Measurements from ENCODE around the gene SDR42E2. TPM values are rescaled to one million over a fixed set of nuclear protein-coding genes. Genes with fewer than 3 reads are reported as not detected.
"Not testable (repeated sequence)": the region's sequence is repeated elsewhere in the genome, so short reads cannot be mapped to it uniquely, and the experiment has no call there.

The SDR42E2 gene
- polyA plus RNA-seq, 2 of the 4 experiments (the other 2 are of a cell fraction): not detected

- TF ChIP-seq USF2 (IDR thresholded peaks at IDR 0.05) (no peak), POLR2A (IDR thresholded peaks at IDR 0.05; ENCODE audit: low read length) (0 out of 2 replicates have a peak, but pooled peaks have one; percentile 13), PHF8 (IDR thresholded peaks at IDR 0.05; ENCODE audit: borderline replicate concordance, low read depth) (0 out of 2 replicates have a peak, but pooled peaks have one; percentile 24), CEBPB (IDR thresholded peaks at IDR 0.05) (peak in 1 of 2 experiments; percentile 44; a peak in 1 of 4 replicates), REST (IDR thresholded peaks at IDR 0.05) (peak; percentile 51; the same call in 1 of the 2 replicates), MYC (IDR thresholded peaks at IDR 0.05; ENCODE audit: borderline replicate concordance, low read length) (0 out of 2 replicates have a peak, but pooled peaks have one; percentile 42), HDAC2 (IDR thresholded peaks at IDR 0.05) (peak; percentile 89; the same call in 1 of the 2 replicates), CHD4 (IDR thresholded peaks at IDR 0.05; ENCODE audit: borderline replicate concordance) (peak; percentile 92), KDM1A (IDR thresholded peaks at IDR 0.05; ENCODE audit: low read depth) (peak; percentile 92), RAD21 (conservative IDR thresholded peaks at IDR 0.05 in 1 of 2, IDR thresholded peaks at IDR 0.05 in 1 of 2) (peak; percentile 86 to 88), RCOR1 (IDR thresholded peaks at IDR 0.05; ENCODE audit: low read depth, low read length) (peak; percentile 76; the same call in 1 of the 2 replicates), JUNB (IDR thresholded peaks at IDR 0.05) (no peak), KDM5A (IDR thresholded peaks at IDR 0.05) (peak; percentile 83)
- TF ChIP-seq, protein P1, sequence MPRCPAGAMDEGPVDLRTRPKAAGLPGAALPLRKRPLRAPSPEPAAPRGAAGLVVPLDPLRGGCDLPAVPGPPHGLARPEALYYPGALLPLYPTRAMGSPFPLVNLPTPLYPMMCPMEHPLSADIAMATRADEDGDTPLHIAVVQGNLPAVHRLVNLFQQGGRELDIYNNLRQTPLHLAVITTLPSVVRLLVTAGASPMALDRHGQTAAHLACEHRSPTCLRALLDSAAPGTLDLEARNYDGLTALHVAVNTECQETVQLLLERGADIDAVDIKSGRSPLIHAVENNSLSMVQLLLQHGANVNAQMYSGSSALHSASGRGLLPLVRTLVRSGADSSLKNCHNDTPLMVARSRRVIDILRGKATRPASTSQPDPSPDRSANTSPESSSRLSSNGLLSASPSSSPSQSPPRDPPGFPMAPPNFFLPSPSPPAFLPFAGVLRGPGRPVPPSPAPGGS (IDR thresholded peaks at IDR 0.05): 0 out of 3 replicates have a peak, but pooled peaks have one; percentile 14
- TF ChIP-seq, protein P2, sequence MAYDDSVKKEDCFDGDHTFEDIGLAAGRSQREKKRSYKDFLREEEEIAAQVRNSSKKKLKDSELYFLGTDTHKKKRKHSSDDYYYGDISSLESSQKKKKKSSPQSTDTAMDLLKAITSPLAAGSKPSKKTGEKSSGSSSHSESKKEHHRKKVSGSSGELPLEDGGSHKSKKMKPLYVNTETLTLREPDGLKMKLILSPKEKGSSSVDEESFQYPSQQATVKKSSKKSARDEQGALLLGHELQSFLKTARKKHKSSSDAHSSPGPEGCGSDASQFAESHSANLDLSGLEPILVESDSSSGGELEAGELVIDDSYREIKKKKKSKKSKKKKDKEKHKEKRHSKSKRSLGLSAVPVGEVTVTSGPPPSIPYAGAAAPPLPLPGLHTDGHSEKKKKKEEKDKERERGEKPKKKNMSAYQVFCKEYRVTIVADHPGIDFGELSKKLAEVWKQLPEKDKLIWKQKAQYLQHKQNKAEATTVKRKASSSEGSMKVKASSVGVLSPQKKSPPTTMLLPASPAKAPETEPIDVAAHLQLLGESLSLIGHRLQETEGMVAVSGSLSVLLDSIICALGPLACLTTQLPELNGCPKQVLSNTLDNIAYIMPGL (CRISPR knock-in tag; IDR thresholded peaks at IDR 0.05; ENCODE audit: borderline replicate concordance): 0 out of 2 replicates have a peak, but pooled peaks have one; percentile 82
These were observed 33.6 kb downstream of the SDR42E2 start (continued) for GRCh38 chr16:22195695-22196558.

DNA sequence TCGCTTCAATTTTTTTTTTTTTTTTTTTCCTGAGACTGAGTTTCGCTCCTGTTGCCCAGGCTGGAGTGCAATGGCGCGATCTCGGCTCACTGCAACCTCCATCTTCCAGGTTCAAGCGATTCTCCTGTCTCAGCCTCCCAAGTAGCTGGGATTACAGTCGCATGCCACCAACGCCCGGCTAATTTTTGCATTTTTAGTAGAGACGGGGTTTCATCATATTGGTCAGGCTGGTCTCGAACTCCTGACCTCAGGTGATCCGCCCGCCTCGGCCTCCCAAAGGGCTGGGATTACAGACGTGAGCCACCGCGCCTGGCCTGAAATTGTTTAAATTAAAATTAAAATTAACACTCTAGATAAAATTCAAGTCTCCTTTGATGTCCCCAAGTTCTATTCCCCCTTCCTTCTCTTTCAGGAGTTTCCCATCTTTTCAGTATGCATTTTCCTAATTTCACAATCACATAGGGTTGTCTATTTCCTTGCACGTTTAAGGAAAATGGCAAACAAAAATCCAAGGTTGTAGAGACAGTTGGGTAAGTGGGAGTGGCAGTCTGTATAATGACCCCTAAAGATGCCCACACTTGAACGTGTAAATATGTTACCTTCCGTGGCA lies 34.4 kb downstream of the SDR42E2 start:
- TF ChIP-seq KDM1A (IDR thresholded peaks at IDR 0.05; ENCODE audit: low read depth): 0 out of 2 replicates have a peak, but pooled peaks have one; percentile 5
- not testable (repeated sequence) for DNase-seq (ENCODE audit: low read depth in 1 of 2, low spot score in 1 of 2); H3K9me3 ChIP-seq; FAIRE-seq; ATAC-seq
- ChIA-PET POLR2A (interaction anchor here (0.8 to 1.2 kb wide), 2 partner anchors 8 to 102 kb away, joined by 4 to 6 read pairs; no protein-coding TSS in a partner anchor), CTCF (interaction anchor here (0.8 to 24.4 kb wide), 5 partner anchors 8 to 104 kb away, joined by 3 to 320 read pairs (median 4); partner anchors contain the start of genes EEF2K and POLR3E)
- H3K27ac ChIP-seq: peak overlapping the region; percentile 70 to 85
- WGBS (ENCODE audit: missing lambda C conversion rate): 20% methylated on average over 20 of the region's 20 CpGs
- peaks cover 22% of the 10 kb centered on the region for H3K4me1 ChIP-seq
- peak overlapping the region; percentile 75 for H3K4me2 ChIP-seq
- H3K4me3 ChIP-seq: peak overlapping the region; percentile 55

Data from A549 (cell line).